Kidney (tissue), 14 donors: ENCODE data around the gene NR4A1. TPM values are rescaled to one million over a fixed set of nuclear protein-coding genes. Genes with fewer than 3 reads are reported as not detected.

Source experiments
- DNase-seq, 5 donors: peaks; one replicate each; pipeline ENCODE4 v3.0.0-alpha.2; 2013 to 2020
- FAIRE-seq: peaks from 2 replicates; lab custom pipeline; 2012; peaks lifted over from hg19 to GRCh38; lab: Jason Lieb, UNC
- H3K27ac ChIP-seq, 2 donors: one replicate each; pipeline ENCODE4 v1.7.0; 2013; ENCODE audit warnings: low read depth in 2 of 2, low read length in 2 of 2, inconsistent platforms in 1 of 2
- H3K27me3 ChIP-seq: one replicate; pipeline ENCODE4 v1.7.1; 2013; ENCODE audit warnings: low read length, inconsistent platforms; ENCODE audit not compliant: control insufficient read depth, insufficient read depth
- H3K36me3 ChIP-seq, 3 donors: one replicate each; pipeline versions ENCODE4 v1.7.0 to v1.7.1; 2013; ENCODE audit warnings: low read length in 3 of 3, control low read depth in 1 of 3, inconsistent platforms in 1 of 3; ENCODE audit not compliant: insufficient read depth in 3 of 3, control insufficient read depth in 2 of 3
- H3K4me1 ChIP-seq, 3 donors: one replicate each; pipeline versions ENCODE4 v1.7.0 to v1.7.1; 2013; ENCODE audit warnings: low read length in 3 of 3, inconsistent platforms in 1 of 3, low read depth in 1 of 3; ENCODE audit not compliant: control insufficient read depth in 2 of 3, insufficient read depth in 2 of 3
- H3K4me3 ChIP-seq, 3 donors: one replicate each; pipeline versions ENCODE4 v1.7.0 to v1.8.1; 2013; ENCODE audit warnings: low read length in 3 of 3, control low read depth in 1 of 3, inconsistent platforms in 1 of 3
- H3K9ac ChIP-seq, 3 donors: one replicate each; pipeline versions ENCODE4 v1.7.0 to v1.7.1; 2013; ENCODE audit warnings: low read length in 3 of 3, control low read depth in 1 of 3, inconsistent platforms in 1 of 3
- H3K9me3 ChIP-seq, 3 donors: one replicate each; pipeline versions ENCODE4 v1.7.0 to v1.7.1; 2013; ENCODE audit warnings: low read length in 3 of 3, control low read depth in 1 of 3, inconsistent platforms in 1 of 3; ENCODE audit not compliant: control insufficient read depth in 2 of 3, insufficient read depth in 1 of 3
- CTCF ChIP-seq: IDR thresholded peaks from 3 replicates; pipeline ENCODE4 v1.5.1; 2012; ENCODE audit warnings: mild to moderate bottlenecking, moderate library complexity, borderline replicate concordance; ENCODE audit not compliant: insufficient read depth; ENCODE audit errors: extremely low read depth
- intact Hi-C: fragments of 100-400 bp; cut with DNase I; formaldehyde crosslinking; loops from one replicate; pipeline ENCODE4 v1.11.1; 2022
- polyA plus RNA-seq: library from polyadenylated mRNA; stranded (reverse); fragments of 350-450 nt; fragmentation: Illumina TruSeq; extraction: RNeasy Lipid Tissue Mini Kit (QIAGEN cat#74804); gene quantifications from one replicate; pipeline ENCODE4 v1.2.3, GENCODE V29; 2014; ENCODE audit warnings: low read depth, low replicate concordance; ENCODE audit not compliant: insufficient read depth
- total RNA-seq: library from RNA; stranded (reverse); fragmentation: NEBNext Ultra II Directional; extraction: Animal tissue kit (Norgen Biotek cat#: 25700); gene quantifications from one replicate; pipeline ENCODE4 v1.2.1, GENCODE V29; 2021
- donor health status: control.
- donor health status: control.
- donor health status: control.
- donor health status: control.
- donor health status: control.
- donor health status: DM: yes; HTN: yes; CAD: no.
- donor health status: Normal renal cell carcinoma (clear cell type).

NR4A1 gene
- total and polyA plus RNA-seq, 2 donors from 2014 or later = 37.2 to 54.1 TPM

- H3K9ac ChIP-seq = no peak overlapping the region
- no peak overlapping the region for H3K27ac ChIP-seq
- FAIRE-seq = no peak
Observed at GRCh38 chr12:52020539-52021336, 30.5 kb upstream of the NR4A1 start.

GRCh38 chr12:52022841-52023181 is 28.4 kb upstream of the NR4A1 start:
- Histone ChIP-seq H3K9me3 (no peaks in the 10 kb centered on the region), H3K4me1 (peaks cover 0 to 9% (median 6%) of the 10 kb centered on the region in 3 donors), H3K4me3 (peak overlapping the region in 1 of 3 donors; percentile 58), H3K27me3 (no peaks in the 10 kb centered on the region), H3K27ac (no peak overlapping the region), H3K36me3 (no peaks in the 10 kb centered on the region), H3K9ac (no peak overlapping the region)
- TF ChIP-seq CTCF = no peak
- DNase-seq = peak in 1 of 5 donors; percentile 77
- intact Hi-C loops = loop anchor here (10.0 kb wide), 1 partner anchor 52 kb away; the partner anchor contains the start of gene SMIM41
- FAIRE-seq = no peak

More at GRCh38 chr12:52020539-52021336, 30.5 kb upstream of the NR4A1 start:
- H3K4me3 ChIP-seq = no peak overlapping the region
- H3K4me1 ChIP-seq = peaks cover 0 to 6% (median 6%) of the 10 kb centered on the region in 3 donors
- DNase-seq = peak; percentile 74 to 84 (median 82)
- no peaks in the 10 kb centered on the region for H3K27me3 ChIP-seq
- TF ChIP-seq CTCF = peak; percentile 60
- intact Hi-C loops = loop anchor here (10.0 kb wide), 1 partner anchor 54 kb away; the partner anchor contains the start of gene SMIM41
- no peaks in the 10 kb centered on the region for H3K36me3 ChIP-seq
- no peaks in the 10 kb centered on the region for H3K9me3 ChIP-seq

- Histone ChIP-seq H3K4me3 (peak overlapping the region in 2 of 3 donors; percentile 13 to 58), H3K27me3 (no peaks in the 10 kb centered on the region), H3K9me3 (no peaks in the 10 kb centered on the region), H3K4me1 (peaks cover 0 to 9% (median 6%) of the 10 kb centered on the region in 3 donors), H3K36me3 (no peaks in the 10 kb centered on the region), H3K9ac (peak overlapping the region in 1 of 3 donors; percentile 69), H3K27ac (peak overlapping the region in 1 of 2 donors; percentile 49)
- DNase-seq = peak; percentile 82 to 96 (median 89)
- no peak for FAIRE-seq
- intact Hi-C loops = loop anchor here (10.0 kb wide), 1 partner anchor 51 kb away; the partner anchor contains the start of gene SMIM41
- TF ChIP-seq CTCF = peak; percentile 91
Observed at GRCh38 chr12:52023182-52023975, 27.9 kb upstream of the NR4A1 start.
